Ovary (tissue), 3 donors: ENCODE data around the gene TOR3A.

Experiments
- POLR2A ChIP-seq: fragments of 450-650 bp; IDR thresholded peaks from one replicate; pipeline ENCODE4 v1.6.1; 2017; ENCODE audit warnings: antibody characterized with exemption, mild to moderate bottlenecking, moderate library complexity
- TF ChIP-seq, protein P1 (sequence below), 3 donors: fragments of 450-650 bp in 2 of 3; fragments of 200-600 bp in 1 of 3; IDR thresholded peaks; one replicate each; pipeline versions ENCODE4 v1.5.1 to v1.8.0; 2016 to 2022; ENCODE audit warnings: antibody characterized with exemption in 3 of 3, mild to moderate bottlenecking in 1 of 3
- donor health status: DM: no; HTN: no; CAD: no.

- TF ChIP-seq, protein P1, sequence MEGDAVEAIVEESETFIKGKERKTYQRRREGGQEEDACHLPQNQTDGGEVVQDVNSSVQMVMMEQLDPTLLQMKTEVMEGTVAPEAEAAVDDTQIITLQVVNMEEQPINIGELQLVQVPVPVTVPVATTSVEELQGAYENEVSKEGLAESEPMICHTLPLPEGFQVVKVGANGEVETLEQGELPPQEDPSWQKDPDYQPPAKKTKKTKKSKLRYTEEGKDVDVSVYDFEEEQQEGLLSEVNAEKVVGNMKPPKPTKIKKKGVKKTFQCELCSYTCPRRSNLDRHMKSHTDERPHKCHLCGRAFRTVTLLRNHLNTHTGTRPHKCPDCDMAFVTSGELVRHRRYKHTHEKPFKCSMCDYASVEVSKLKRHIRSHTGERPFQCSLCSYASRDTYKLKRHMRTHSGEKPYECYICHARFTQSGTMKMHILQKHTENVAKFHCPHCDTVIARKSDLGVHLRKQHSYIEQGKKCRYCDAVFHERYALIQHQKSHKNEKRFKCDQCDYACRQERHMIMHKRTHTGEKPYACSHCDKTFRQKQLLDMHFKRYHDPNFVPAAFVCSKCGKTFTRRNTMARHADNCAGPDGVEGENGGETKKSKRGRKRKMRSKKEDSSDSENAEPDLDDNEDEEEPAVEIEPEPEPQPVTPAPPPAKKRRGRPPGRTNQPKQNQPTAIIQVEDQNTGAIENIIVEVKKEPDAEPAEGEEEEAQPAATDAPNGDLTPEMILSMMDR (IDR thresholded peaks at IDR 0.05), result no peak
- TF ChIP-seq POLR2A, result no peak
Measured at GRCh38 chr1:179053486-179053885, 28.4 kb upstream of the TOR3A start.
